Effector memory CD4-positive, alpha-beta T cell (primary cell): ENCODE data around the gene PLEKHA6.
A peak's percentile ranks its signal among the peaks of the same experiment; 100 is the strongest.

Experiments
- DNase-seq, 3 donors: peaks; one replicate each; pipeline ENCODE4 v3.0.0-alpha.2; 2020
- H3K27ac ChIP-seq: 2 replicates; pipeline ENCODE4 v1.7.0; 2013; ENCODE audit warnings: mild to moderate bottlenecking, low read length, moderate library complexity; ENCODE audit not compliant: insufficient read depth, poor library complexity, severe bottlenecking
- H3K27me3 ChIP-seq: replicated peaks from 2 replicates; pipeline ENCODE4 v1.7.0; 2013; ENCODE audit warnings: mild to moderate bottlenecking, low read length; ENCODE audit not compliant: insufficient read depth, control insufficient read depth, poor library complexity, severe bottlenecking
- H3K36me3 ChIP-seq: 2 replicates; pipeline ENCODE4 v1.7.0; 2013; ENCODE audit warnings: mild to moderate bottlenecking, low read length, moderate library complexity; ENCODE audit not compliant: control insufficient read depth, insufficient read depth
- H3K4me1 ChIP-seq: 2 replicates; pipeline ENCODE4 v1.7.0; 2013; ENCODE audit warnings: low read length, mild to moderate bottlenecking; ENCODE audit not compliant: control insufficient read depth, insufficient read depth, poor library complexity, severe bottlenecking
- H3K4me3 ChIP-seq: 2 replicates; pipeline ENCODE4 v1.7.0; 2013; ENCODE audit warnings: low read length, low read depth, mild to moderate bottlenecking; ENCODE audit not compliant: insufficient read depth, poor library complexity, severe bottlenecking
- H3K9me3 ChIP-seq: 2 replicates; pipeline ENCODE4 v1.7.0; 2013; ENCODE audit warnings: mild to moderate bottlenecking, low read length, moderate library complexity; ENCODE audit not compliant: control insufficient read depth

Gene PLEKHA6

GRCh38 chr1:204401730-204402129 is 42.0 kb upstream of the PLEKHA6 start:
- DNase-seq, result no peak
- Histone ChIP-seq H3K27ac (no peak overlapping the region), H3K27me3 (no peaks in the 10 kb centered on the region), H3K4me3 (no peak overlapping the region), H3K4me1 (no peaks in the 10 kb centered on the region), H3K9me3 (no peaks in the 10 kb centered on the region), H3K36me3 (peaks cover 52% of the 10 kb centered on the region)

- Histone ChIP-seq H3K36me3 (peaks cover 51% of the 10 kb centered on the region), H3K4me1 (no peaks in the 10 kb centered on the region), H3K9me3 (no peaks in the 10 kb centered on the region), H3K27me3 (no peaks in the 10 kb centered on the region), H3K27ac (no peak overlapping the region), H3K4me3 (no peak overlapping the region)
- DNase-seq, result no peak
Measured at GRCh38 chr1:204400882-204401510, 41.3 kb upstream of the PLEKHA6 start.

- Histone ChIP-seq H3K36me3 (peaks cover 27% of the 10 kb centered on the region), H3K27ac (peak overlapping the region; percentile 10), H3K4me3 (no peak overlapping the region), H3K9me3 (no peaks in the 10 kb centered on the region), H3K4me1 (no peaks in the 10 kb centered on the region), H3K27me3 (no peaks in the 10 kb centered on the region)
- DNase-seq, result peak; percentile 19 to 48 (median 34)
Measured at GRCh38 chr1:204398197-204399125, 38.7 kb upstream of the PLEKHA6 start.

GRCh38 chr1:204396015-204396583 is 36.4 kb upstream of the PLEKHA6 start:
- no peak overlapping the region for H3K4me3 ChIP-seq
- no peak for DNase-seq
- H3K36me3 ChIP-seq, result peaks cover 14% of the 10 kb centered on the region
- H3K27me3 ChIP-seq, result no peaks in the 10 kb centered on the region
- no peaks in the 10 kb centered on the region for H3K9me3 ChIP-seq
- H3K27ac ChIP-seq, result no peak overlapping the region
- H3K4me1 ChIP-seq, result no peaks in the 10 kb centered on the region

- no peak for DNase-seq
- Histone ChIP-seq H3K4me3 (no peak overlapping the region), H3K27ac (no peak overlapping the region), H3K27me3 (no peaks in the 10 kb centered on the region), H3K36me3 (no peaks in the 10 kb centered on the region), H3K9me3 (no peaks in the 10 kb centered on the region), H3K4me1 (no peaks in the 10 kb centered on the region)
Measured at GRCh38 chr1:204391629-204392028, 31.9 kb upstream of the PLEKHA6 start.

- Histone ChIP-seq H3K36me3 (no peaks in the 10 kb centered on the region), H3K4me3 (no peak overlapping the region), H3K27ac (no peak overlapping the region), H3K4me1 (no peaks in the 10 kb centered on the region), H3K9me3 (no peaks in the 10 kb centered on the region), H3K27me3 (no peaks in the 10 kb centered on the region)
- DNase-seq, result no peak
Measured at GRCh38 chr1:204390751-204391466, 31.2 kb upstream of the PLEKHA6 start.

- Histone ChIP-seq H3K36me3 (no peaks in the 10 kb centered on the region), H3K4me1 (no peaks in the 10 kb centered on the region), H3K27me3 (no peaks in the 10 kb centered on the region), H3K27ac (no peak overlapping the region), H3K9me3 (no peaks in the 10 kb centered on the region), H3K4me3 (no peak overlapping the region)
- DNase-seq, result no peak
Measured at GRCh38 chr1:204385727-204386126, 26.0 kb upstream of the PLEKHA6 start.

GRCh38 chr1:204384636-204385352 is 25.1 kb upstream of the PLEKHA6 start:
- Histone ChIP-seq H3K36me3 (no peaks in the 10 kb centered on the region), H3K27me3 (no peaks in the 10 kb centered on the region), H3K4me3 (no peak overlapping the region), H3K4me1 (no peaks in the 10 kb centered on the region), H3K27ac (no peak overlapping the region), H3K9me3 (no peaks in the 10 kb centered on the region)
- no peak for DNase-seq

- peaks cover 2% of the 10 kb centered on the region for H3K27me3 ChIP-seq
- DNase-seq, result no peak
- no peak overlapping the region for H3K4me3 ChIP-seq
- H3K9me3 ChIP-seq, result no peaks in the 10 kb centered on the region
- no peaks in the 10 kb centered on the region for H3K4me1 ChIP-seq
- H3K36me3 ChIP-seq, result no peaks in the 10 kb centered on the region
- H3K27ac ChIP-seq, result no peak overlapping the region
Measured at GRCh38 chr1:204383163-204383904, 23.6 kb upstream of the PLEKHA6 start.
